B cell (primary cell): ENCODE measurements around the gene GATAD2A. TPM values are rescaled to one million over a fixed set of nuclear protein-coding genes. Genes with fewer than 3 reads are reported as not detected.
A peak's percentile ranks its signal among the peaks of the same experiment; 100 is the strongest.

Experiments
- ATAC-seq: fragments of 200-7000 bp; cut with Tn5 transposase; one replicate; pipeline ENCODE4 v1.10.0; 2021; ENCODE audit warnings: low read depth, mild to moderate bottlenecking, moderate number of reproducible peaks, moderate library complexity
- CTCF ChIA-PET: fragments of 350-600 bp; sonication (Branson Sonifier 250); formaldehyde crosslinking; loops from one replicate; lab custom pipeline; 2021; ENCODE audit warnings: antibody characterized with exemption, inconsistent platforms; lab: Charles Lee
- POLR2A ChIA-PET: fragments of 350-600 bp; sonication (Branson Sonifier 250); formaldehyde crosslinking; loops from one replicate; lab custom pipeline; 2021; ENCODE audit warnings: antibody characterized with exemption; lab: Charles Lee
- DNase-seq: peaks from one replicate; pipeline ENCODE4 v3.0.0; 2013
- H2AFZ ChIP-seq: 2 replicates; pipeline ENCODE4 v1.6.1; 2012; ENCODE audit warnings: mild to moderate bottlenecking, low read depth, low read length; ENCODE audit not compliant: insufficient read depth, poor library complexity, severe bottlenecking
- H3K27ac ChIP-seq, 2 donors: 1 replicate in 1 of 2; 2 replicates in 1 of 2; pipeline ENCODE4 v1.5.1; 2012 to 2013; ENCODE audit warnings: low read length in 2 of 2, mild to moderate bottlenecking in 2 of 2, moderate library complexity in 1 of 2
- H3K27me3 ChIP-seq, 4 experiments: fragments of 200-600 bp in 1 of 4; sonication (generic) in 1 of 4; replicated peaks in 1 of 4; 1 replicate in 2 of 4; 2 replicates in 2 of 4; pipeline versions ENCODE4 v1.6.1 to v1.7.0; 2013 to 2016; ENCODE audit warnings: low read length in 3 of 4, mild to moderate bottlenecking in 2 of 4, mixed read lengths in 1 of 4, moderate library complexity in 1 of 4; ENCODE audit not compliant: insufficient read depth in 4 of 4, control insufficient read depth in 3 of 4; ENCODE audit errors: control extremely low read depth in 1 of 4
- H3K36me3 ChIP-seq, 2 experiments: replicated peaks in 1 of 2; 1 replicate in 1 of 2; 2 replicates in 1 of 2; pipeline versions ENCODE4 v1.6.1 to v1.7.1; 2013; ENCODE audit warnings: low read length in 1 of 2; ENCODE audit not compliant: insufficient read depth in 2 of 2, control insufficient read depth in 1 of 2; ENCODE audit errors: control extremely low read depth in 1 of 2, extremely low read depth in 1 of 2
- H3K4me1 ChIP-seq, 2 donors: fragments of 200-600 bp in 1 of 2; sonication (generic) in 1 of 2; 1 replicate in 1 of 2; 2 replicates in 1 of 2; pipeline versions ENCODE4 v1.5.1 to v1.6.1; 2013 to 2017; ENCODE audit warnings: low read length in 2 of 2; ENCODE audit not compliant: control insufficient read depth in 2 of 2, insufficient read depth in 2 of 2
- H3K4me2 ChIP-seq: replicated peaks from 2 replicates; pipeline ENCODE3; 2012; ENCODE audit warnings: mild to moderate bottlenecking, low read depth, low read length; ENCODE audit not compliant: poor library complexity, severe bottlenecking
- H3K4me3 ChIP-seq, 5 experiments: fragments of 200-600 bp in 1 of 5; sonication (generic) in 1 of 5; 1 replicate in 3 of 5; 2 replicates in 2 of 5; pipeline versions ENCODE4 v1.5.1 to v1.7.0; 2011 to 2016; ENCODE audit warnings: low read length in 4 of 5, mild to moderate bottlenecking in 4 of 5, low read depth in 2 of 5, control low read depth in 1 of 5, moderate library complexity in 1 of 5; ENCODE audit not compliant: insufficient read depth in 1 of 5; ENCODE audit errors: control extremely low read depth in 1 of 5, extremely low read depth in 1 of 5
- H3K79me2 ChIP-seq: fragments of 200-600 bp; sonication (generic); one replicate; pipeline ENCODE4 v1.6.0; 2016; ENCODE audit warnings: low read length; ENCODE audit not compliant: control insufficient read depth, insufficient read depth
- H3K9ac ChIP-seq: fragments of 200-600 bp; sonication (generic); 2 replicates; pipeline ENCODE4 v1.6.1; 2017; ENCODE audit warnings: mild to moderate bottlenecking, low read length, moderate library complexity
- H3K9me3 ChIP-seq, 3 donors: one replicate each; pipeline versions ENCODE4 v1.6.1 to v1.7.1; 2013; ENCODE audit warnings: low read length in 2 of 3; ENCODE audit not compliant: control insufficient read depth in 2 of 3, insufficient read depth in 1 of 3; ENCODE audit errors: control extremely low read depth in 1 of 3
- H4K20me1 ChIP-seq: 2 replicates; pipeline ENCODE4 v1.6.0; 2012; ENCODE audit warnings: mild to moderate bottlenecking, low read length; ENCODE audit not compliant: insufficient read depth, control insufficient read depth, poor library complexity, severe bottlenecking
- H3K27ac Mint-ChIP-seq: one replicate; pipeline ENCODE4 v1.8.0; 2021; ENCODE audit warnings: mixed read lengths
- H3K27me3 Mint-ChIP-seq: one replicate; pipeline ENCODE4 v1.8.0; 2021; ENCODE audit warnings: mixed read lengths
- H3K4me1 Mint-ChIP-seq: one replicate; pipeline ENCODE4 v1.8.0; 2021; ENCODE audit warnings: mixed read lengths
- H3K4me3 Mint-ChIP-seq: one replicate; pipeline ENCODE4 v1.8.0; 2021; ENCODE audit warnings: mixed read lengths
- H3K9me3 Mint-ChIP-seq: one replicate; pipeline ENCODE4 v1.8.0; 2022; ENCODE audit warnings: mixed read lengths; ENCODE audit not compliant: insufficient read depth
- EZH2 ChIP-seq: IDR thresholded peaks from 2 replicates; pipeline ENCODE4 v1.6.1; 2012; ENCODE audit warnings: borderline replicate concordance, low read depth, mild to moderate bottlenecking, moderate library complexity, low read length; ENCODE audit not compliant: insufficient read depth, poor library complexity, severe bottlenecking
- WGBS: methylation state at CpG from one replicate; pipeline ENCODE4 v1.1.5; 2013; ENCODE audit warnings: missing lambda C conversion rate; ENCODE audit not compliant: insufficient coverage; 5-methylcytosine and 5-hydroxymethylcytosine counted together
- intact Hi-C: fragments of 100-400 bp; cut with micrococcal nuclease; formaldehyde crosslinking; loops from one replicate; pipeline ENCODE4 v1.10.0; 2022
- polyA plus RNA-seq: library from polyadenylated mRNA; depleted of rRNA; stranded (reverse); fragments of >200 nt; gene quantifications from 2 replicates; pipeline ENCODE4 v1.2.3, GENCODE V29; 2012
- total RNA-seq, 2 donors: library from RNA; stranded (reverse); fragments of 120-200 nt in 1 of 2; gene quantifications; 1 replicate in 1 of 2; 2 replicates in 1 of 2; pipeline versions ENCODE4 v1.2.3 to v1.2.4, GENCODE V29; 2013 to 2022
- TF ChIP-seq, protein P1 (sequence below): fragments of 200-600 bp; IDR thresholded peaks from one replicate; pipeline ENCODE4 v1.8.0; 2022; ENCODE audit warnings: antibody characterized with exemption, mild to moderate bottlenecking

GATAD2A gene
- total and polyA plus RNA-seq, 2 donors (not counting 1 experiment from before 2014, with no cell fraction given) = 28.8 to 76.3 TPM

DNA sequence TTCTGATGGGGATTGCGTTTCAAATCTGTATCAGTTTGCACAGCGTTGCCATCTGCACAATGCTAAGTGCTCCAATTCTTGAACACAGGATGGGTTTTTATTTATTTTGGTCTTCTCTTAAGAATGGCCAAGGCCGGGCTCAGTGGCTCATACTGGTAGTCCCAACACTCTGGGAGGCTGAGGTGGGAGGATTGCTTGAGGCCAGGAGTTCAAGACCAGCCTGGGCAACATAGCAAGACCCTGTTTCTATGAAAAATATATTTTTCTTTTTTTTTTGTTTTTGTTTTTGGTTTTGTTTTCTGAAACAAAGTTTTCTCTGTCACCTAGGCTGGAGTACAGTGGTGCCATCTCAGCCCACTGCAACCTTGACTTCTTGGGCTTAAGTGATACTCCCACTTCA is 117.7 kb downstream of the GATAD2A start:
- Histone ChIP-seq H3K27ac (no peak overlapping the region), H2AFZ (no peak overlapping the region), H3K9me3 (no peaks in the 10 kb centered on the region), H3K4me3 (no peak overlapping the region), H3K36me3 (peaks cover 4 to 24% of the 10 kb centered on the region in 2 experiments), H3K4me1 (peaks cover 7 to 37% of the 10 kb centered on the region in 2 donors), H3K4me2 (no peak overlapping the region), H4K20me1 (peaks cover 65% of the 10 kb centered on the region), H3K27me3 (no peaks in the 10 kb centered on the region), H3K9ac (no peak overlapping the region), H3K79me2 (peaks cover 82% of the 10 kb centered on the region)
- intact Hi-C loops = no loop called here
- POLR2A ChIA-PET = no interaction called here
- TF ChIP-seq EZH2 = no peak
- TF ChIP-seq, protein P1, sequence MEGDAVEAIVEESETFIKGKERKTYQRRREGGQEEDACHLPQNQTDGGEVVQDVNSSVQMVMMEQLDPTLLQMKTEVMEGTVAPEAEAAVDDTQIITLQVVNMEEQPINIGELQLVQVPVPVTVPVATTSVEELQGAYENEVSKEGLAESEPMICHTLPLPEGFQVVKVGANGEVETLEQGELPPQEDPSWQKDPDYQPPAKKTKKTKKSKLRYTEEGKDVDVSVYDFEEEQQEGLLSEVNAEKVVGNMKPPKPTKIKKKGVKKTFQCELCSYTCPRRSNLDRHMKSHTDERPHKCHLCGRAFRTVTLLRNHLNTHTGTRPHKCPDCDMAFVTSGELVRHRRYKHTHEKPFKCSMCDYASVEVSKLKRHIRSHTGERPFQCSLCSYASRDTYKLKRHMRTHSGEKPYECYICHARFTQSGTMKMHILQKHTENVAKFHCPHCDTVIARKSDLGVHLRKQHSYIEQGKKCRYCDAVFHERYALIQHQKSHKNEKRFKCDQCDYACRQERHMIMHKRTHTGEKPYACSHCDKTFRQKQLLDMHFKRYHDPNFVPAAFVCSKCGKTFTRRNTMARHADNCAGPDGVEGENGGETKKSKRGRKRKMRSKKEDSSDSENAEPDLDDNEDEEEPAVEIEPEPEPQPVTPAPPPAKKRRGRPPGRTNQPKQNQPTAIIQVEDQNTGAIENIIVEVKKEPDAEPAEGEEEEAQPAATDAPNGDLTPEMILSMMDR = no peak
- H3K27ac Mint-ChIP-seq = no peak overlapping the region
- ATAC-seq (no peak), DNase-seq (no peak)
- WGBS = 100% methylated on average over 2 of the region's 3 CpGs
- H3K4me3 Mint-ChIP-seq = no peak overlapping the region
- H3K9me3 Mint-ChIP-seq = no peaks in the 10 kb centered on the region
- CTCF ChIA-PET = no interaction called here
- H3K27me3 Mint-ChIP-seq = no peaks in the 10 kb centered on the region
- peaks cover 41% of the 10 kb centered on the region for H3K4me1 Mint-ChIP-seq

DNA sequence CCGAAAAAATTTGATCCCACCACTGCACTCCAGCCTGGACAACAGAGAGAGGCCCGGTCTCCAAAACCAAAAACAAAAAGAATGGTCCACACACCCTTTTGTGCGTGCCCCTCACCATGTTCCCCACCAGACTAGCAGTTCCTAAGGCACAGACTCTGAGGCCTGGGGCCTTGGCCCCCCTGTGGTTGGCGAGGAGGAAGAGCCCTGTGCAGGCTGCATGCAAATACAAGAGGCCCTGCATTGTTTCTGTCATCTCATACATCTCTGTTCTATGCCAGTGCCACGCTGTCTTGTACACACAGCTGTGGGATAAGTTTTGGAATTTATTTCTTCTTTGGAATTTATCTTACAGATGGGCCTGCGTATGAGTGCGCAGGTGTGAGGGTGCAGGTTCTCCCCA is 118.6 kb downstream of the GATAD2A start:
- peaks cover 64% of the 10 kb centered on the region for H4K20me1 ChIP-seq
- H3K4me1 Mint-ChIP-seq = peaks cover 40% of the 10 kb centered on the region
- no peak overlapping the region for H3K4me3 ChIP-seq
- no peak overlapping the region for H3K4me3 Mint-ChIP-seq
- H3K9ac ChIP-seq = no peak overlapping the region
- TF ChIP-seq, protein P1 = no peak
- TF ChIP-seq EZH2 = no peak
- H3K27ac ChIP-seq = no peak overlapping the region
- DNase-seq = no peak
- peaks cover 80% of the 10 kb centered on the region for H3K79me2 ChIP-seq
- H3K4me2 ChIP-seq = peak overlapping the region; percentile 3
- peaks cover 4 to 27% of the 10 kb centered on the region in 2 experiments for H3K36me3 ChIP-seq
- H3K4me1 ChIP-seq = peaks cover 7 to 37% of the 10 kb centered on the region in 2 donors
- no peaks in the 10 kb centered on the region for H3K9me3 ChIP-seq
- WGBS = 65% methylated on average over 4 of the region's 7 CpGs
- H3K27me3 ChIP-seq = no peaks in the 10 kb centered on the region
- no peak for ATAC-seq
- H3K27me3 Mint-ChIP-seq = no peaks in the 10 kb centered on the region
- H3K9me3 Mint-ChIP-seq = no peaks in the 10 kb centered on the region
- peak overlapping the region; percentile 61 for H3K27ac Mint-ChIP-seq
- ChIA-PET POLR2A (no interaction called here), CTCF (interaction anchor here (1.1 kb wide), 1 partner anchor 119 kb away, joined by 3 read pairs; the partner anchor contains the start of gene GATAD2A)
- H2AFZ ChIP-seq = no peak overlapping the region
- intact Hi-C loops = no loop called here
